ENCODE data around the gene TBCK. TPM values are rescaled to one million over a fixed set of nuclear protein-coding genes. Genes with fewer than 3 reads are reported as not detected.

Gene TBCK
- total RNA-seq, 1 experiment from 2014 or later = 22.3 TPM

- Histone ChIP-seq H3K9me2 (ENCODE audit: insufficient read depth) (no peaks in the 10 kb centered on the region), H3K4me1 (ENCODE audit: control insufficient read depth in 1 of 2, insufficient read depth in 2 of 2, low read length in 2 of 2) (peaks cover 0 to 8% of the 10 kb centered on the region in 2 experiments; a peak in 2 of 4 replicates), H3K27ac (ENCODE audit: low read depth, low read length) (no peak overlapping the region), H3K36me3 (ENCODE audit: control insufficient read depth in 1 of 2, insufficient read depth in 2 of 2, low read length in 2 of 2) (no peaks in the 10 kb centered on the region), H3K4me3 (replicated peaks in 1 of 2; ENCODE audit: low read depth in 1 of 2, low read length in 2 of 2) (no peak overlapping the region), H3K27me3 (ENCODE audit: insufficient read depth, low read length) (no peaks in the 10 kb centered on the region), H4K20me1 (ENCODE audit: insufficient read depth) (no peaks in the 10 kb centered on the region), H3K9me3 (ENCODE audit: control insufficient read depth in 1 of 2, insufficient read depth in 1 of 2, low read depth in 1 of 2, low read length in 2 of 2) (no peaks in the 10 kb centered on the region), H3K4me2 (ENCODE audit: low read length) (no peak overlapping the region), H3K79me2 (ENCODE audit: insufficient read depth, low read length) (no peaks in the 10 kb centered on the region), H2AFZ (ENCODE audit: low read depth, low read length, poor library complexity, severe bottlenecking) (no peak overlapping the region), H3K9ac (ENCODE audit: low read length) (no peak overlapping the region)
- no peak for ATAC-seq
- intact Hi-C loops (cut with micrococcal nuclease) = no loop called here
- CTCF ChIA-PET = no interaction called here
- RAD21 ChIA-PET (ENCODE audit: low non-redundant PET in 1 of 2, low total read pairs in 2 of 2, uncharacterized antibody in 2 of 2, unreplicated experiment in 2 of 2) = interaction anchor here in 1 of 2 experiments (0.5 kb wide), 1 partner anchor 46 kb away, joined by 3 read pairs; the partner anchor contains the start of gene TBCK
- POLR2A ChIA-PET = no interaction called here
- no TSS peak for BruUV-seq (replicated peaks)
- no peak for DNase-seq (ENCODE audit: low read depth, low spot score)
- TF ChIP-seq CBX3 (IDR thresholded peaks at IDR 0.05; ENCODE audit: low read depth) (no peak), SRF (IDR thresholded peaks at IDR 0.05; ENCODE audit: low read depth) (no peak), SIN3A (IDR thresholded peaks at IDR 0.05; ENCODE audit: low read depth) (no peak), POLR2AphosphoS5 (IDR thresholded peaks at IDR 0.05; ENCODE audit: low read depth, low read length) (no peak)
Measured at GRCh38 chr4:106362086-106362825, 46.2 kb upstream of the TBCK start.

GRCh38 chr4:106358899-106359298, 42.9 kb upstream of the TBCK start:
- DNase-seq (ENCODE audit: low read depth, low spot score) = no peak
- H3K27me3 ChIP-seq (ENCODE audit: insufficient read depth, low read length) = no peaks in the 10 kb centered on the region
- no peaks in the 10 kb centered on the region for H3K36me3 ChIP-seq (ENCODE audit: control insufficient read depth in 1 of 2, insufficient read depth in 2 of 2, low read length in 2 of 2)
- RAD21 ChIA-PET (ENCODE audit: low non-redundant PET in 1 of 2, low total read pairs in 2 of 2, uncharacterized antibody in 2 of 2, unreplicated experiment in 2 of 2) = no interaction called here
- no peak overlapping the region for H3K4me2 ChIP-seq (ENCODE audit: low read length)
- H3K9me2 ChIP-seq (ENCODE audit: insufficient read depth) = no peaks in the 10 kb centered on the region
- no peak overlapping the region for H2AFZ ChIP-seq (ENCODE audit: low read depth, low read length, poor library complexity, severe bottlenecking)
- H3K4me1 ChIP-seq (ENCODE audit: control insufficient read depth in 1 of 2, insufficient read depth in 2 of 2, low read length in 2 of 2) = no peaks in the 10 kb centered on the region
- H3K79me2 ChIP-seq (ENCODE audit: insufficient read depth, low read length) = no peaks in the 10 kb centered on the region
- H3K27ac ChIP-seq (ENCODE audit: low read depth, low read length) = no peak overlapping the region
- H3K9me3 ChIP-seq (ENCODE audit: control insufficient read depth in 1 of 2, insufficient read depth in 1 of 2, low read depth in 1 of 2, low read length in 2 of 2) = no peaks in the 10 kb centered on the region
- no TSS peak for BruUV-seq (replicated peaks)
- no peak for ATAC-seq
- intact Hi-C loops (cut with micrococcal nuclease) = no loop called here
- CTCF ChIA-PET = interaction anchor here (1.1 kb wide), 1 partner anchor 92 kb away, joined by 4 read pairs; no protein-coding TSS in a partner anchor
- POLR2A ChIA-PET = no interaction called here
- H4K20me1 ChIP-seq (ENCODE audit: insufficient read depth) = no peaks in the 10 kb centered on the region
- TF ChIP-seq JUND (IDR thresholded peaks at IDR 0.05) = no peak
- no peak for TF ChIP-seq POLR2AphosphoS5 (IDR thresholded peaks at IDR 0.05; ENCODE audit: low read depth, low read length)
- no peak for TF ChIP-seq TCF7L2 (IDR thresholded peaks at IDR 0.05; ENCODE audit: borderline replicate concordance, extremely low read depth, insufficient read depth, insufficient read length)
- TF ChIP-seq FOSL1 (IDR thresholded peaks at IDR 0.05; ENCODE audit: low read depth) = no peak
- no peak for TF ChIP-seq ZNF274 (IDR thresholded peaks at IDR 0.05; ENCODE audit: low read depth, low read length)
- no peak for TF ChIP-seq EZH2 (IDR thresholded peaks at IDR 0.05)
- no peak overlapping the region for H3K9ac ChIP-seq (ENCODE audit: low read length)
- no peak overlapping the region for H3K4me3 ChIP-seq (replicated peaks in 1 of 2; ENCODE audit: low read depth in 1 of 2, low read length in 2 of 2)
